Fibroblast of the aortic adventitia (primary cell): ENCODE results near the gene AFAP1. TPM values are rescaled to one million over a fixed set of nuclear protein-coding genes. Genes with fewer than 3 reads are reported as not detected.
"Not testable (repeated sequence)": the region's sequence is repeated elsewhere in the genome, so short reads cannot be mapped to it uniquely, and the experiment has no call there.

ENCODE experiments used
- DNase-seq: peaks from one replicate; pipeline ENCODE4 v3.0.0-alpha.2; 2010; ENCODE audit warnings: low read depth
- H3K4me3 ChIP-seq: 2 replicates; pipeline ENCODE4 v1.5.1; 2011; ENCODE audit warnings: low read depth, mild to moderate bottlenecking, control low read depth, low read length, moderate library complexity
- total RNA-seq: library from RNA; depleted of rRNA; stranded (reverse); fragments of >200 nt; gene quantifications from 2 replicates; pipeline ENCODE4 v1.2.3, GENCODE V29; 2012; ENCODE audit warnings: low replicate concordance
- TF ChIP-seq, protein P1 (sequence below): IDR thresholded peaks from 2 replicates; pipeline ENCODE4 v1.5.1; 2011; ENCODE audit warnings: mild to moderate bottlenecking, low read length, control low read depth, inconsistent platforms; ENCODE audit not compliant: insufficient read depth

AFAP1 gene
- total RNA-seq, 1 donor = 66.0 TPM

DNA sequence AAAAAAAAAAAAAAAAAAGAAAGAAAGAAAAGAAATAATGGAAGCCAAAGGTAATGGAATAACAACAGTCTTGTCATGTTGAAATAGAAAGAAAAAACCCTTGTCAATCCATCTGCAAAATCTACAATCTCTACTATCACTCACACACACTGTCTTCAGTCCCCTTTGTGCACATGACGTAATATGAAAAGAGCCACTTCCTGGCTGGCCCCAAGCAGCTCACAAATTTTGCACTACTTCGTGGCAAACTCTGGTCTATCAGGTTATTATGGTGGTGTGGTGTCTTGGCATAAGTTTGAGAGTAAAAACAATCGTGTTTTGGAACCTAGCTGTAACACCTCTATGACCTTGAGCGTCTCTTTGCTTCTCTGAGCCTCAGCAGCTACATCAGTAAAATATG lies 8.3 kb upstream of the AFAP1 start:
- no peak overlapping the region for H3K4me3 ChIP-seq
- TF ChIP-seq, protein P1, sequence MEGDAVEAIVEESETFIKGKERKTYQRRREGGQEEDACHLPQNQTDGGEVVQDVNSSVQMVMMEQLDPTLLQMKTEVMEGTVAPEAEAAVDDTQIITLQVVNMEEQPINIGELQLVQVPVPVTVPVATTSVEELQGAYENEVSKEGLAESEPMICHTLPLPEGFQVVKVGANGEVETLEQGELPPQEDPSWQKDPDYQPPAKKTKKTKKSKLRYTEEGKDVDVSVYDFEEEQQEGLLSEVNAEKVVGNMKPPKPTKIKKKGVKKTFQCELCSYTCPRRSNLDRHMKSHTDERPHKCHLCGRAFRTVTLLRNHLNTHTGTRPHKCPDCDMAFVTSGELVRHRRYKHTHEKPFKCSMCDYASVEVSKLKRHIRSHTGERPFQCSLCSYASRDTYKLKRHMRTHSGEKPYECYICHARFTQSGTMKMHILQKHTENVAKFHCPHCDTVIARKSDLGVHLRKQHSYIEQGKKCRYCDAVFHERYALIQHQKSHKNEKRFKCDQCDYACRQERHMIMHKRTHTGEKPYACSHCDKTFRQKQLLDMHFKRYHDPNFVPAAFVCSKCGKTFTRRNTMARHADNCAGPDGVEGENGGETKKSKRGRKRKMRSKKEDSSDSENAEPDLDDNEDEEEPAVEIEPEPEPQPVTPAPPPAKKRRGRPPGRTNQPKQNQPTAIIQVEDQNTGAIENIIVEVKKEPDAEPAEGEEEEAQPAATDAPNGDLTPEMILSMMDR = no peak
- DNase-seq = no peak

DNA sequence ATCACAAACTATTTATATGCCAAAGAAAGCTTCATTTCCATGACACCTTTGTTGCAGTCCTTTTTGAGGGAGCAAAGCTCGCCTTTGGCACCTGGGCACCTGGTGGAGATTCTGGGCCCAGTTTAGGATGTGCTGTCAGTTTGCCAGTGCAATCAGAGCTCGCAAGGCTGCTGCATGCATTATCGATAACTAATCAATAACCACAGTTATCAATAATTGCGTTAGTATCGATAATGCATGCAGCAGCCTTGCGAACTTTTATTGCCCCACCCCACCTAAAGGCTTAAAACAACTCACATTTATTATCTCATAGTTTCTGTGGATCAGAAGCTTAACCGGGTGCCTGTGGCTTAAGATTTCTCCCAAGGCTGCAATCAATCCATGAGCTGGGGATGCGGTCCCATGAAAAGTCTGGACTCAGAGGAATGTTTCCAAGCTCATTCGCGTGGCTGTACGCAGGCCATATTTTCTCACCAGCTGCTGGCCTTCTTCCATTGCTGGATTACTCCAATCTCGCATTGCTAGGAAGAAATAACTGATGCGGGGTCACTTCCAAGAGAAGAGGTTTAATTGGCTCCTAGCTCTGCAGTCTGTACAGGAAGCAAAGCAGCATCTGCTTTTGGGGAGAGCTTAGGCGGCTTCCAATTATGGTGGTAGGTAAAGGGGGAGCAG lies 6.2 kb upstream of the AFAP1 start:
- peak; percentile 88 for DNase-seq
- no peak overlapping the region for H3K4me3 ChIP-seq

DNA sequence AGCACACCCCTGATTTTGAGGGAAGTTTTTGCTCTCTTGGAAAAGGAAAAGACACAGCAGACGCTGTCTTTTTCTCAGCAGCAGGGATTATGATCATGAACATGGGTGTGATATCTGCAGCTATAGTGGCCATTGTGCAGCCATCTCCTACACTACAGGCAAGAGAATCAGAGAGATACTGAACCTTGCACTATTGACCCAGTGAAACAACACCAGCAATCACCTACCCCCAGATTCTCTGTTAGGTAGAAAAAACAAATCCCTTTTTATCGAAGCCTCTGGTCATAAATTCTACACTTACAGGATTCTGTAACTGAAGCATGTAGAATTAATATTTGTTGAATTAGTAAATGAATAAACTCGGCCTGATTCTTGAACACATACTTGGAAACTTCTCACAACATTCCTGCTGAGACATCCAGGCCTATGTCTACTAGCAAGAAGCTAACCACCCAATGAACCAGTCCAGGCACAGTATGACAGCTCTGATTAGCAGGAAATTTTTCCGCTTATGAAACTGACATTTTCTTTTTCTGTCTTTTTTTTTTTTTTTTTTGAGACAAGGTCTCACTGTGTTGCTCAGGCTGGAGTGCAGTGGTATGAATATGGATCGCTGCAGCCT lies 5.0 kb upstream of the AFAP1 start:
- TF ChIP-seq, protein P1 = no peak
- H3K4me3 ChIP-seq = no peak overlapping the region
- DNase-seq = no peak

More for the DNA sequence above, 6.2 kb upstream of the AFAP1 start:
- TF ChIP-seq, protein P1 = no peak

DNA sequence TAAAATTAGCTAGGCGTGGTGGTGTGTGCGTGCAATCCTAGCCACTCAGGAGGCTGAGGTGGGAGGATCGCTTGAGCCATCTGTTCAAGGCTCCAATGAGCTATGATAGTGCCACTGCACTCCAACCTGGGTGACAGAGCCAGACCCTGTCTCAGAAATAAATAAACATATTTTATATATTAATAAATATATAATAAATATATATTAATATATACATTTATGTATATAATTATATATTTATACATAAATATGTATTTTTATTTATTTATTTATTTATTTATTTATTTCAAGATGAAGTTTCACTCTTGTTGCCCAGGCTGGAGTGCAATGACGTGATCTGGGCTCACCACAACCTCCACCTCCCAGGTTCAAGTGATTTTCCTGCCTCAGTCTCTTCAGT lies 4.0 kb upstream of the AFAP1 start:
- DNase-seq, H3K4me3 ChIP-seq: not testable (repeated sequence)

- TF ChIP-seq, protein P1 = no peak
- no peak overlapping the region for H3K4me3 ChIP-seq
- no peak for DNase-seq
Observed at GRCh38 chr4:7943211-7943610, 3.5 kb upstream of the AFAP1 start.

DNA sequence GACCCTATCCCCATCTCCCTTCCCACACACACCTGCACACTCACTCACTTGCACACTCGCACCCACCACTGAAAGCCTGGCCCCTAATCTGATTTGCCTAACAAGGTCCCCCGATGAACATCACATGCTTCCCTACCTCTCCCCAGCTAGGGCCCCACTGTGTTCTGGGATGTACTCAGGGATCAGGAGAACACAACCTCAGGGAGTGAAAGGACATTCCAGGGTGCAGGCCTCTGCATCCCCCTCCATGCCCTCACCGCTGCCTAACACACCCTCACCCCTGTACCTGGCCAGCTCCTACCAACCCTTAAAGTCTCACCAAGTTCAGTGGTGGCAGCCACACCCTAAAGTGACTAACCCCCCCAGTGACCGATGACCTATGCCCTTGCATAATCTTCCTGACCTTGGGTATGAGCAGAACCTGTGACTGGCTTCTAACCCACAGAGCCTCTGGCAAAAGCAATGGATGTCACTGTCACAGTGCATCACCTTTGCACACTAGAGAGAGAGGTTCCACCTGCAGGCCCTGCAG lies 2.4 kb upstream of the AFAP1 start:
- TF ChIP-seq, protein P1 = no peak
- no peak for DNase-seq
- no peak overlapping the region for H3K4me3 ChIP-seq

DNA sequence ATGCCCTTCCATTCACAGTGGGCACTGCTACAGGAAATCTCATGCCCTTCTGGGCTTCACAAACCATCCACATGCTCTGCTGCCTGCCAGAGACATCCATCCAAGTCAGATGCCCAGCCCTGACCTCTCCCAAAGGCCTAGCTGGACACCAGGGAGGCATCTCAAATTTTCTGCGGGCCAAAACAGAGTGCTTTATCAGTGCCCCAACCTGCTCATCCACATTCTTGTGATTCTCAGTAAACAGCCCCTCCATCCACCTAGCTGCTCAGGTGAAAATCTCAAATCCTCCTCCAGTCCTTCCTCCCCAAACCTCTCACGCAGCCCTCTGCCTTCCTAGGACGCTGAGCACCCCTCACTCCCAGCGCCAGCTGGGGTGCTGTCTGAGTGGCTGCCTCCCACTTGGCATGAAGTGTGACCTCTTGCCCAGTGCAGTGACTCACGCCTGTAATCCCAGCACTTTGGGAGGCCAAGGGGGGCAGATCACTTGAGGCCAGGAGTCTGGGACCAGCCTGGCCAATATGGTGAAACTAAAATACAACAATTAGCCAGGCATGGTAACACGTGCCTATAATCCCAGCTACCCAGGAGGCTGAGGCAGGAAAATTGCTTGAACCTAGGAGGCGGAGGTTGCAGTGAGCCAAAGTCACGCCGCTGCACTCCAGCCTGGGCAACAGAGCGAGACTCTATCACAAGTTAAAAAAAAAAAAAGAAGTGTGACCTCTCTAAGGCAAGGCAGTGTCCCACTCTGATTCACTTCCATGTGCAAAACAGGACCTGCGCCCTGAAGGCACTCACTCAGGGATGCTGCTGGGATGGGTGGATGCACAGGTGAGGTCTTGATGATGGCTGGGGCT lies 1.7 kb upstream of the AFAP1 start:
- no peak overlapping the region for H3K4me3 ChIP-seq
- DNase-seq = no peak
- TF ChIP-seq, protein P1 = no peak
